Mesothelial cell of epicardium (in vitro differentiated cells): ENCODE results near the gene YY1AP1. TPM values are rescaled to one million over a fixed set of nuclear protein-coding genes. Genes with fewer than 3 reads are reported as not detected.
"Not testable (repeated sequence)": the region's sequence is repeated elsewhere in the genome, so short reads cannot be mapped to it uniquely, and the experiment has no call there.

Experiments used
- DNase-seq, 2 experiments: peaks; one replicate each; pipeline ENCODE4 v3.0.0; 2021; ENCODE audit warnings: low spot score in 2 of 2; ENCODE audit not compliant: unreplicated experiment in 2 of 2
- H3K27ac Mint-ChIP-seq: 2 replicates; pipeline ENCODE4 v1.8.0; 2021; ENCODE audit warnings: mixed read lengths
- H3K27me3 Mint-ChIP-seq: 2 replicates; pipeline ENCODE4 v1.8.0; 2021; ENCODE audit warnings: low read depth, mixed read lengths
- H3K36me3 Mint-ChIP-seq: 2 replicates; pipeline ENCODE4 v1.8.0; 2021; ENCODE audit warnings: mixed read lengths
- H3K4me1 Mint-ChIP-seq: 2 replicates; pipeline ENCODE4 v1.8.0; 2021; ENCODE audit warnings: mixed read lengths
- H3K4me3 Mint-ChIP-seq: 2 replicates; pipeline ENCODE4 v1.8.0; 2021; ENCODE audit warnings: mild to moderate bottlenecking, moderate library complexity, mixed read lengths
- H3K9me3 Mint-ChIP-seq: 2 replicates; pipeline ENCODE4 v1.8.0; 2021; ENCODE audit warnings: mixed read lengths
- CTCF ChIP-seq: fragments of 200-600 bp; sonication (generic); IDR thresholded peaks from one replicate; pipeline ENCODE4 v1.5.0; 2021; ENCODE audit warnings: antibody characterized with exemption; ENCODE audit not compliant: unreplicated experiment
- total RNA-seq: library from RNA; stranded (reverse); gene quantifications from 3 replicates; pipeline ENCODE4 v1.2.1, GENCODE V29; 2021

YY1AP1 gene
- total RNA-seq, 1 donor from 2014 or later, result 56.2 TPM

GRCh38 chr1:155696524-155696923 is 8.0 kb upstream of the YY1AP1 start:
- H3K4me3 Mint-ChIP-seq, result no peak overlapping the region
- H3K4me1 Mint-ChIP-seq, result peaks cover 18% of the 10 kb centered on the region
- no peak overlapping the region for H3K27ac Mint-ChIP-seq
- peaks cover 43% of the 10 kb centered on the region for H3K9me3 Mint-ChIP-seq
- TF ChIP-seq CTCF, result no peak
- DNase-seq, result no peak
- H3K36me3 Mint-ChIP-seq, result peaks cover 64% of the 10 kb centered on the region
- H3K27me3 Mint-ChIP-seq, result no peaks in the 10 kb centered on the region

DNA sequence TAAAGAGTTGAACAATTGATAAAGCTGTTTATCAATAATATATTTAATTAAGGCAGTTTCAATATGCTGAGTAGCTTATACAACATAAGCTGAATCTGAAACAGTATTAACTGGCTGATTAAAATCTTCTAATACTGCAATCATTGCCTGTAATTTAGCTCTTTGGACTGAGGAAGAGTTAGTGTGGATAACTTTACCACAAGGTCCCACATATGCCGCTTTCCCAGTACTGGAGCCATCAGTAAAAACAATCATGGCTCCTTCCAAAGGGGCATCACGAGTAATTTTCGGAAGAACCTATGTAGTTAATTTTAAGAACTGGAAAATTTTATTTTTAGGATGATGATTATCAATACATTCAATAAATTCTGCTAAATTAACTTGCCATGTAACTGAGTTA is 7.0 kb upstream of the YY1AP1 start:
- Mint-ChIP-seq H3K4me1 (peaks cover 21% of the 10 kb centered on the region), H3K27ac (no peak overlapping the region), H3K4me3 (no peak overlapping the region), H3K36me3 (peaks cover 70% of the 10 kb centered on the region), H3K9me3 (peaks cover 49% of the 10 kb centered on the region), H3K27me3 (no peaks in the 10 kb centered on the region)
- DNase-seq, result no peak
- TF ChIP-seq CTCF, result no peak

- peaks cover 49% of the 10 kb centered on the region for H3K9me3 Mint-ChIP-seq
- no peaks in the 10 kb centered on the region for H3K27me3 Mint-ChIP-seq
- no peak overlapping the region for H3K27ac Mint-ChIP-seq
- H3K4me3 Mint-ChIP-seq, result no peak overlapping the region
- no peak for DNase-seq
- peaks cover 26% of the 10 kb centered on the region for H3K4me1 Mint-ChIP-seq
- no peak for TF ChIP-seq CTCF
- peaks cover 67% of the 10 kb centered on the region for H3K36me3 Mint-ChIP-seq
Measured at GRCh38 chr1:155695072-155695471, 6.5 kb upstream of the YY1AP1 start.

GRCh38 chr1:155694167-155694566 is 5.6 kb upstream of the YY1AP1 start:
- Mint-ChIP-seq H3K9me3 (peaks cover 49% of the 10 kb centered on the region), H3K27ac (no peak overlapping the region), H3K4me1 (peaks cover 32% of the 10 kb centered on the region), H3K36me3 (peaks cover 68% of the 10 kb centered on the region), H3K4me3 (no peak overlapping the region), H3K27me3 (no peaks in the 10 kb centered on the region)
- DNase-seq, result no peak
- TF ChIP-seq CTCF, result no peak

GRCh38 chr1:155691992-155692528 is 3.5 kb upstream of the YY1AP1 start:
- DNase-seq, result no peak
- Mint-ChIP-seq H3K27ac (peak overlapping the region; percentile 67), H3K9me3 (peaks cover 29% of the 10 kb centered on the region), H3K36me3 (peaks cover 52% of the 10 kb centered on the region), H3K27me3 (no peaks in the 10 kb centered on the region), H3K4me3 (no peak overlapping the region), H3K4me1 (peaks cover 22% of the 10 kb centered on the region)
- TF ChIP-seq CTCF, result no peak

GRCh38 chr1:155689081-155689607 is 570 bp upstream of the YY1AP1 start, which contains the start of gene DAP3:
TSS of gene DAP3 (plus strand) at chr1:155689091. CDS start at chr1:155709780, 20,689 bp downstream.
- Mint-ChIP-seq H3K27ac (peak within 1 kb of the TSS; percentile 98), H3K4me1 (peaks cover 32% of the 10 kb centered on the region), H3K4me3 (peak within 1 kb of the TSS; percentile 97), H3K9me3 (peaks cover 20% of the 10 kb centered on the region), H3K36me3 (peaks cover 34% of the 10 kb centered on the region)
- not testable (repeated sequence) for H3K27me3 Mint-ChIP-seq, DNase-seq

DNA sequence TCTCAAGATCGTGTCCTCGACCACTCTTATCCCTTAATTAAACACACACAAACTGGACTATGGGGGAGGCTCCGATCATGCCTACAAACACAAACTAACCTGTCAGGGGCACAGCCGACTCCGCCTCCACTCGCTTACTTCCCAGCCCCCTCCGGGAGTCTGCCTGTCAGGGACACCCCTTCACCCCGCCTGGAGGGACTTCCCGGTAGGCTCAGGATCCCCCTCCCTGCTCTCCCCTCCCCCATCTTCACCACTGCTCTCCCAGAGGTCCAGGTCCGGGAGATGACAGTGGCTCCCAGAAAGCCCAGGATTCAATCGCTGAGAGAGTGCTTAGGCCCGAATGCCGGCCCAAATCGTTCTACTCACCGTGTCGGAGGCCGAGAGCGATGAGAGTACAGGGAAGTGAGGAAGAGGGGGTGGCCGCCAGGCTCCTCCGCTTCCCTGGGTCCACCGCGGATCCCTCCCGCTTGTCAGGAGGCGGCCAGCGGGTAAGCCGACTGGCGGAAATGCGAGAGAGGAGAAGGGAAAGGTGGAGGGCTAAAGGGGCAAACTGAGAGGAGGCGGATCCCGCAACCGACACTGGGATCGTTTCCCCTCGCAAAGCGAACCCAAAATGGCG is 760 bp downstream of the YY1AP1 start:
- Mint-ChIP-seq H3K4me1 (peaks cover 32% of the 10 kb centered on the region), H3K36me3 (peaks cover 24% of the 10 kb centered on the region), H3K9me3 (peaks cover 19% of the 10 kb centered on the region), H3K27ac (peak overlapping the region; percentile 98), H3K4me3 (peak overlapping the region; percentile 97)
- H3K27me3 Mint-ChIP-seq, result not testable (repeated sequence)
- DNase-seq, result peak in 1 of 2 experiments; percentile 72
